ENCODE results near the gene TSNAXIP1. TPM values are rescaled to one million over a fixed set of nuclear protein-coding genes. Genes with fewer than 3 reads are reported as not detected.

The TSNAXIP1 gene
- total RNA-seq, 1 donor from 2014 or later: 0.40 TPM

- no peak for ATAC-seq
Observed at GRCh38 chr16:67782567-67783352, 23.9 kb upstream of the TSNAXIP1 start.

GRCh38 chr16:67783353-67783725 is 23.4 kb upstream of the TSNAXIP1 start:
- ATAC-seq: no peak

DNA sequence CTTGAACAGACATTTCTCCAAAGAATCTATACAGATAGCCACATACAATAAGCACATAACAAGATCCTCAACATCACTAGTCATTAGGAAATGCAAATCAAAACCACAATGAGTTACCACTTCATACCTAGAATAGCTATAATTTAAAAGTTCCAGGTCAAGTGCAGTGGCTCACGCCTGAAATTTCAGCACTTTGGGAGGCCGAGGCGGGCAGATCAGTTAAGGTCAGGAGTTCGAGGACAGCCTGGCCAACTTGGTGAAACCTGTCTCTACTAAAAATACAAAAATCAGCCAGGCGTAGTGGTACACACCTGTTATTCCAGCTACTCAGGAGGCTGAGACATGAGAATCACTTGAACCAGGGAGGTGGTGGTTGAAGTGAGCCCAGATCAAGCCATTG is 20.2 kb upstream of the TSNAXIP1 start:
- ATAC-seq: no peak

DNA sequence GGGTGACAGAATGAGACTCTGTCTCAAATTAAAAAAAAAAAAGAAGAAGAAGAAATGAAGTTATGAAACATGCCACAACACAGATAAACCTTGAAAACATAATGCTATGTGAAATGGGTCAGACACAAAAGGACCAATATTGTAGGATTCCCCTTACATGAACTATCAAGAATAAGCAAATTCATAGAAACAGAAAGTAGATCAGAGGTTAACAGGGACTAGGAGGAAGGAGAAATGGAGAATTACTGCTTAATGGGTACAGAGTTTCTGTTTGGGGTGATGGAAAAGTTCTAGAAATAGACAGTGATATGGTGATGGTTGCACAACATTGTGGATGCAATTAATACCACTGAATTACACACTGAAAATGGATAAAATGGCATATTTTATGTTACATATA is 16.6 kb upstream of the TSNAXIP1 start:
- no peak for ATAC-seq

- no peak for ATAC-seq
Observed at GRCh38 chr16:67796099-67796718, 10.5 kb upstream of the TSNAXIP1 start.

DNA sequence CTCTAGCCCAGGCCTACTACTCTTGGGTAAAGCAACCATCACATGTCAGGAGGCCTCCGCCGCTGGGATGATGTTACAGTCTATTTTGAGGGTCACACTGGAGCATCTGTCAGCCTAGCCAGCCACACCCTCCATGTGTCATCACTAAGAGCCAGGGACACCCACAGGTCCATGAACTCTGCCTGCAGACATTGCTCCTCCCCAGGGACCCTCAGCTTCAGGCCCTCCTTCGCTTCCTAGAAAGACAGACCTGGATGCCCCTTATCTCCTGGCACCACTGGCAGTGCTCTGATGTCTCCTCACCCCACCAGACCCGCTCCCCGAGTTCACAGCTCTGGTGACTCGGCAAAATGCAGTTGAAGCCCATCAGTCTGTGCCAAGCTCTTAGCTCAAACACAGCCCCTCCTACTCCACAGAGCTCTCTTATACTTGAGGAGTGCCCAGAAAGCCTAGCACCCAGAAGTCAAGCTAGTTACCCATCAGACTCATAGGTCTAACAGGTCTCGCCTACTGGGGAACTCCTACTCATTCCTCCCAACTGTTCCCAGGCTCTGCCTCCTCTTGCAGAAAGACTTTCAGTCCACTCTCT is 6.3 kb upstream of the TSNAXIP1 start:
- ATAC-seq: no peak

DNA sequence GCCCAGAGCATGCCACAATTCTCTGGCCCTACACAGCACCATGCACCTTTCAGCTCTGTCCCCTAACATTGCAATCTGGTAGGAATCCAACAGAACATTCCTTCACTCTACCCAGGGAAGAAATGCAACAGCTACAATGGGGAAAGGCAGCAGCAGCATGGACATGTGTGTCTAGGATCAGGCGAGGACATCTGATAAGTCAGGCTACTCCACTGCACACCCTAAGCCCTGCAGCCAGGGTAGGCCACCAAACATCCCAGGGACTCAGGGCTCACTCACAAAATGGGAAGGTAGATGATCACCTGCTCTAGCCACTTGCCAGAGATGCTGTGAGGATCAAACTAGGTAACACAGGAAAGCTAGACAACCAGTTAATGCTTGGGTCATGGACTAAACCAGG is 5.4 kb upstream of the TSNAXIP1 start:
- ATAC-seq: no peak

- ATAC-seq: no peak
Observed at GRCh38 chr16:67801883-67802282, 4.8 kb upstream of the TSNAXIP1 start.

DNA sequence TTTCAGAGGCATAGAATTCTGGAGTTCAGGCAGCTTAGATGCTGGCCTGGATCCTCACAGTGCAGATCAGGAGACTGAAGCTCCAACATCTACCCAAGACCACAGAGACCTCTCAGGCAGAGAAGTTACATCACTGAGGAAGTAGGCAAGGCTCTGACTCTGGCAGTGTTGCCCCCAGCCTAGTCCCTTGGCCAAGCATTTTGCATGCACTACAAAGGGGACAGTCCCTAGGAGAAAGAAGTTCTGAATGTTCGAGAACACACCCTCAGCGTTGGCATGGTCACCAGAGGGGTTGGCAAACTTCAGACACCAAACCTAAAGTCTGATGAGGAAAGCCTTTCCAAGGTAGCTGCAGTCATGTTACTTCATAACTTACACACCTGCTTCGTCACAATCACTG is 2.8 kb upstream of the TSNAXIP1 start:
- ATAC-seq: no peak

DNA sequence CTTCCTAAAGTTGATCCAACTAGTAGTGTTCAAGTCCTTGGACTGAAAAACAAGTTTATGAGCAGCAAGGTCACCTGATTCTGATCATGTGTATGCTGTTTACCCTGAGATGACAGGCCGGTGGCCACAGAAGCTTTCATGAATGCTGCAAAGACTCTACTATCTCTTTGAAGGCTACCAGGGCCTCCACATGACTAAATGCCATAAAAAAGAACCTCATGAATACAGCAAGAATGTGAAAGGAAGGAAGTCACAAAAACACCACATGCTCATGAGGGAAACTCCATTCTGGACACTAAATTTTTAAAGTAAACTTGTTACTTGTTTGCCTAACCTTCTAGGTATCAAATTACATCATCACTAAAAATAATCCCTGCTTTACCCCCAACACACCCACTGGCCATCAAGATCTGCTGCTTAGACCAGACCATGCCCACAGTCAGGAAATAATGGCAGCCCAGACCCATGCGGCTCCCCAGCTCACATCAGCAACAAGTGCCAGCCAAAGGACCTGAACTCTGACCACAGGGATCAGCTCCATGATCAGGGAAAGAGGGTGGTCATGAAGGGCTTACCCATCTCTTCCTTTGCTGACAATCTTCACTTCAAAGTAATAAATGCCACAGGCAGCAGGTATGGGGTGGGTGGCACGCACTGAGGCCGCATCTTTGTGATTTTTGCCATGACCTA is 1.7 kb upstream of the TSNAXIP1 start:
- ATAC-seq: no peak

GRCh38 chr16:67805718-67806427 is 816 bp upstream of the TSNAXIP1 start:
- ATAC-seq: peak; percentile 13

GRCh38 chr16:67807148-67807682 is 526 bp downstream of the TSNAXIP1 start:
- no peak for ATAC-seq

- no peak for ATAC-seq
Observed at GRCh38 chr16:67811899-67812298, 5.2 kb downstream of the TSNAXIP1 start.

DNA sequence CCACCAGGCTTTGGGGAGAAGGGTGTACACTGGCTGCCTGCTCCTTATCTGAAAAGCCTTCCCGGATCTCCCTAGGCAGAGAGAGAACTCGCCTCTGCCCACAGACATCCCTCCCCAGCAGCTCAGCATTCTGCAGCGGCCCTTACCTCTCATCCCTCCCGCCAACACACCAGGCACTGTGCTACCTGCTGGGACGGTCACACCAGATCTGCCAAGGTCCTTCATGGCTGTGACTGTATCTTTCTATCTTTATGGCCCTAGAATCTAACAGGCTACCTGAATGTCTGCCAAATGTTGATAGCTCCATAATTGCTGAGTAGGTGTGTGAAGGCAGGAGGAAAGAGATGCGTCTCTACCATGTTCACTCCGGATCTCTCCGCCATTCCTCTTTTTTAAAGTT is 7.9 kb downstream of the TSNAXIP1 start:
- no peak for ATAC-seq

- no peak for ATAC-seq
Observed at GRCh38 chr16:67820608-67821259, 14.0 kb downstream of the TSNAXIP1 start.

DNA sequence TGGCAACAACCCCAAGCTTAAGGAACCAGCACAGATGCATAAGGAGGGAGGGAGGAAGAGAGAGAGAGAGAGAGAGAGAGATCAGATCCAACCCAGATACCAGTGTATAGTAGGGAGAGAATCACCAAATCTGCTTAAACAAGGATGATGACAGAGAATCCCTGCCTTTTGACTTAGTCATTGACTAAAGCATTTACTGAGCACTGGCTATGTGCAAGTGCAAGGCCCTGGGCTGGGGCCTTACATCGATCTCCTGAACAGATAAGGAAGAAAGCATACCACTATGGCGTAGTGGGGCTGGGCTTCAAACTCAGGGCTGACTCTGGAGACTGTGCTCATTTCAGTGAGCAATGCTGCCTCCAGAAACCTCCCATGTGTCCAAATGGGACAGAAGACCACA is 15.8 kb downstream of the TSNAXIP1 start:
- ATAC-seq: no peak

- ATAC-seq: no peak
Observed at GRCh38 chr16:67825119-67825518, 18.4 kb downstream of the TSNAXIP1 start.

GRCh38 chr16:67825906-67826305 is 19.2 kb downstream of the TSNAXIP1 start:
- ATAC-seq: no peak

- ATAC-seq: no peak
Observed at GRCh38 chr16:67828651-67829050, 22.0 kb downstream of the TSNAXIP1 start.

- ATAC-seq: peak; percentile 69
Observed at GRCh38 chr16:67833030-67833414, 26.3 kb downstream of the TSNAXIP1 start.

- peak; percentile 86 for ATAC-seq
Observed at GRCh38 chr16:67833415-67834241, 26.9 kb downstream of the TSNAXIP1 start.

Measured in esophagus mucosa (tissue), 1 donor.